K562 (cell line): ENCODE measurements around the gene CPSF4. TPM values are rescaled to one million over a fixed set of nuclear protein-coding genes. Genes with fewer than 3 reads are reported as not detected.
A peak's percentile ranks its signal among the peaks of the same experiment; 100 is the strongest.

Experiments used
- CEBPB ChIP-seq: fragments of 450-650 bp; IDR thresholded peaks from 2 replicates; pipeline ENCODE4 v1.6.1; 2016; ENCODE audit warnings: missing genetic modification characterization, missing compliant biosample characterization
- CGGBP1 ChIP-seq: fragments of 250-450 bp; sonication (Bioruptor Pico); IDR thresholded peaks from 2 replicates; pipeline ENCODE4 v1.9.0; 2021; ENCODE audit warnings: mild to moderate bottlenecking
- ELK1 ChIP-seq: sonication (generic); formaldehyde crosslinking; IDR thresholded peaks from 2 replicates; pipeline ENCODE4 v1.8.1; 2022; ENCODE audit warnings: missing genetic modification reagents
- ETV6 ChIP-seq, 3 experiments: fragments of 150-350 bp in 1 of 3; sonication (generic) in 1 of 3; formaldehyde crosslinking in 1 of 3; IDR thresholded peaks; 2 replicates each; pipeline versions ENCODE4 v1.6.1 to v1.8.0; 2014 to 2022; ENCODE audit warnings: borderline replicate concordance in 2 of 3, low read depth in 2 of 3, antibody characterized with exemption in 1 of 3, low read length in 1 of 3, mild to moderate bottlenecking in 1 of 3, missing genetic modification reagents in 1 of 3
- MCM7 ChIP-seq, 2 experiments: fragments of 450-650 bp; IDR thresholded peaks; 2 replicates each; pipeline ENCODE4 v1.6.1; 2016 to 2018
- RBFOX2 ChIP-seq: fragments of 200-400 bp; formaldehyde crosslinking; IDR thresholded peaks from 2 replicates; pipeline ENCODE4 v1.6.1; 2017; ENCODE audit warnings: low read depth, mild to moderate bottlenecking, low read length, moderate library complexity
- SETDB1 ChIP-seq: IDR thresholded peaks from one replicate; pipeline ENCODE4 v1.6.1; 2012; ENCODE audit warnings: low read length, control low read depth, inconsistent platforms
- TAF1 ChIP-seq: IDR thresholded peaks from 2 replicates; pipeline ENCODE4 v1.6.1; 2011; ENCODE audit warnings: mild to moderate bottlenecking, low read length, moderate library complexity; ENCODE audit not compliant: insufficient read depth, control insufficient read depth, severe bottlenecking; ENCODE audit errors: extremely low read depth
- ZNF12 ChIP-seq: sonication (generic); formaldehyde crosslinking; IDR thresholded peaks from 2 replicates; pipeline ENCODE4 v1.4.0; 2020; ENCODE audit warnings: mild to moderate bottlenecking, missing genetic modification reagents
- ZNF41 ChIP-seq: fragments of 250-450 bp; sonication (Bioruptor Pico); conservative IDR thresholded peaks from 2 replicates; pipeline ENCODE4 v1.4.0; 2020; ENCODE audit warnings: mild to moderate bottlenecking
- polyA plus RNA-seq, 8 experiments: library from polyadenylated mRNA; depleted of rRNA in 4 of 8; stranded (reverse) in 5 of 8; unstranded in 3 of 8; fragments of >200 nt; fragmentation: Nextera tagmentation in 2 of 8; fragmentation: Illumina TruSeq in 1 of 8; extraction: Ambion mirVana in 2 of 8; extraction: Trizol in 1 of 8; gene quantifications; 2 replicates each; pipeline versions ENCODE4 v1.2.1 to v1.2.3, GENCODE V29; 2011 to 2014; ENCODE audit warnings: inconsistent platforms in 1 of 8, missing spikeins in 1 of 8
- total RNA-seq, 7 experiments: library from RNA; depleted of rRNA in 6 of 7; stranded (reverse); fragments of >200 nt in 6 of 7; fragmentation: Illumina TruSeq in 2 of 7; extraction: Trizol in 2 of 7; gene quantifications; 2 replicates each; pipeline versions ENCODE4 v1.2.1 to v1.2.3, GENCODE V29; 2011 to 2021; ENCODE audit warnings: low replicate concordance in 1 of 7

The CPSF4 gene
- total and polyA plus RNA-seq, 9 of the 15 experiments (the other 6 are each of a cell fraction or from before 2014, with no cell fraction given), result 16.9 to 118 (median 71.7) TPM

GRCh38 chr7:99456288-99456687 lies 17.5 kb downstream of the CPSF4 start (continued):
- TF ChIP-seq ZNF41 (CRISPR knock-in tag) (no peak), ELK1 (CRISPR knock-in tag) (no peak), CGGBP1 (CRISPR knock-in tag) (no peak), RBFOX2 (peak; percentile 68), CEBPB (no peak), ETV6 (IDR thresholded peaks at IDR 0.05; ENCODE audit: borderline replicate concordance in 1 of 2, low read depth in 2 of 2, low read length in 1 of 2) (no peak), ETV6 (CRISPR knock-in tag; IDR thresholded peaks at IDR 0.05; ENCODE audit: borderline replicate concordance) (no peak), ZNF12 (CRISPR knock-in tag) (no peak), SETDB1 (no peak), TAF1 (no peak), MCM7 (IDR thresholded peaks at IDR 0.05) (no peak)
